Duodenal mucosa (tissue), 2 donors: Measurements from ENCODE around the gene HOXB8.

Experiments
- H3K27ac ChIP-seq: one replicate; pipeline ENCODE4 v1.7.0; 2013; ENCODE audit warnings: low read depth, low read length
- H3K27me3 ChIP-seq, 2 donors: one replicate each; pipeline ENCODE4 v1.7.0; 2013; ENCODE audit warnings: low read length in 2 of 2, control low read depth in 1 of 2; ENCODE audit not compliant: insufficient read depth in 2 of 2, control insufficient read depth in 1 of 2
- H3K36me3 ChIP-seq, 2 donors: one replicate each; pipeline ENCODE4 v1.7.0; 2013; ENCODE audit warnings: low read length in 2 of 2, control low read depth in 1 of 2; ENCODE audit not compliant: insufficient read depth in 2 of 2, control insufficient read depth in 1 of 2
- H3K4me1 ChIP-seq, 2 donors: one replicate each; pipeline ENCODE4 v1.7.0; 2013; ENCODE audit warnings: low read length in 2 of 2, control low read depth in 1 of 2; ENCODE audit not compliant: insufficient read depth in 2 of 2, control insufficient read depth in 1 of 2
- H3K4me3 ChIP-seq, 2 donors: one replicate each; pipeline ENCODE4 v1.7.0; 2013; ENCODE audit warnings: low read length in 2 of 2, low read depth in 1 of 2
- H3K9ac ChIP-seq, 2 donors: one replicate each; pipeline ENCODE4 v1.7.0; 2013; ENCODE audit warnings: low read length in 2 of 2, low read depth in 1 of 2
- H3K9me3 ChIP-seq, 2 donors: one replicate each; pipeline ENCODE4 v1.7.0; 2013; ENCODE audit warnings: low read length in 2 of 2, control low read depth in 1 of 2; ENCODE audit not compliant: control insufficient read depth in 1 of 2

Gene HOXB8

DNA sequence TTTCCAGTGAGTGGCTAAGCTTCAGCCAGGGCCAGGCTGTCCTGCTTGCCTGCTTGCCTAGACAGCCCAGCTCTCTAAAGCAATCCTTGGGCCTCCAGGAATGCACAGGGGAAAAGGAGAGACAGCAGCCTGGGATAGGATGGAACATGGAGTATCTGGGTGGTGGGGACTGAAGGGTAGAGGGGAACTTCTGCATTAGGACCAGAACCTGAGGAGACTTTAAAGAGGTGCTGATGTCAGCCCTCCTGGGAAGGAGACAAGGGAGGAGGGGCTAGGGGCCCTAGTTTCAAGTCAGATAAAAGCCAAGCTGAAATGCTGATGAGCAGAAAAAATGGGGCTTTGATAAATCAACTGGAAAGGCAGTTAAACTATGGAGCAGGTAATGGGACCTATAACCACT lies 6.1 kb downstream of the HOXB8 start:
- Histone ChIP-seq H3K4me3 (no peak overlapping the region), H3K4me1 (peaks cover 0 to 17% of the 10 kb centered on the region in 2 donors)

GRCh38 chr17:48608494-48608834 lies 6.6 kb downstream of the HOXB8 start:
- Histone ChIP-seq H3K9me3 (no peaks in the 10 kb centered on the region), H3K9ac (no peak overlapping the region), H3K4me1 (peaks cover 0 to 15% of the 10 kb centered on the region in 2 donors), H3K4me3 (no peak overlapping the region), H3K27me3 (peaks cover 76 to 91% of the 10 kb centered on the region in 2 donors), H3K36me3 (no peaks in the 10 kb centered on the region), H3K27ac (no peak overlapping the region)

More for the DNA sequence above, 6.1 kb downstream of the HOXB8 start:
- peaks cover 73 to 91% of the 10 kb centered on the region in 2 donors for H3K27me3 ChIP-seq
- no peak overlapping the region for H3K27ac ChIP-seq
- no peaks in the 10 kb centered on the region for H3K36me3 ChIP-seq
- H3K9me3 ChIP-seq = no peaks in the 10 kb centered on the region
- no peak overlapping the region for H3K9ac ChIP-seq

DNA sequence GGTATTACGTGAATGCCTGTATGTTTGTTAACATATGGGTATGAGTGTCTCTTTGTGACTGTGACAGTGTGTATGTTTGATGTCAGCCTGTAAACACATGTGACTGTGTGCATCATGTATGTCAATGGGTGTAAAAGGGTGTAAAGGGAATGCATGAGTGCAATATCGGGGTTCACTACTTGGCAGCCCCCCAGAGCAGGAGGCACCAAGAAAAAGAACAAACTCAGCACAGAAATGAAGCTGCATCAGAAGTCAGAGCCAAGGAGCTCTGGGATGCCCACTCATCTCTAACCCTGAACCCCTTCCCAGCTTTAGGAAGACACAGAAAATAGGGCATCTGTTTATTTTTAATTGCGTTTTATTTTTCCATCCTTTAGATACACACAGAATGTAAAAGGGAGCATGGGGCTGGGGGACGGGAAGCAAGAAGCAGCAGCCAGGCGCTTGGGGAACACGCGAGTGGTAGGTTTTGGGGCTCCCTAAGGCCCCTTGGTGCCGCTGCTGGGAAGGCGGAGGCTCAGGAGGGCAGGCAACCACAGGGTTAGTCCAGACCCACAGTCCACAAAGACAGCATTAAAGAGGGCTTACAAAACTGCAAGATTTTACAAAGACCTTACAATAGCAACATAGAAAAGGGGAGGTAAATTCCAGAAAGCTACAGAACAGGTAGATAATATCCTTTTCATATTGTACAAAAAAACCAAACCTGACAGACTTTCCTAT lies 8.0 kb downstream of the HOXB8 start:
- no peak overlapping the region for H3K9ac ChIP-seq

DNA sequence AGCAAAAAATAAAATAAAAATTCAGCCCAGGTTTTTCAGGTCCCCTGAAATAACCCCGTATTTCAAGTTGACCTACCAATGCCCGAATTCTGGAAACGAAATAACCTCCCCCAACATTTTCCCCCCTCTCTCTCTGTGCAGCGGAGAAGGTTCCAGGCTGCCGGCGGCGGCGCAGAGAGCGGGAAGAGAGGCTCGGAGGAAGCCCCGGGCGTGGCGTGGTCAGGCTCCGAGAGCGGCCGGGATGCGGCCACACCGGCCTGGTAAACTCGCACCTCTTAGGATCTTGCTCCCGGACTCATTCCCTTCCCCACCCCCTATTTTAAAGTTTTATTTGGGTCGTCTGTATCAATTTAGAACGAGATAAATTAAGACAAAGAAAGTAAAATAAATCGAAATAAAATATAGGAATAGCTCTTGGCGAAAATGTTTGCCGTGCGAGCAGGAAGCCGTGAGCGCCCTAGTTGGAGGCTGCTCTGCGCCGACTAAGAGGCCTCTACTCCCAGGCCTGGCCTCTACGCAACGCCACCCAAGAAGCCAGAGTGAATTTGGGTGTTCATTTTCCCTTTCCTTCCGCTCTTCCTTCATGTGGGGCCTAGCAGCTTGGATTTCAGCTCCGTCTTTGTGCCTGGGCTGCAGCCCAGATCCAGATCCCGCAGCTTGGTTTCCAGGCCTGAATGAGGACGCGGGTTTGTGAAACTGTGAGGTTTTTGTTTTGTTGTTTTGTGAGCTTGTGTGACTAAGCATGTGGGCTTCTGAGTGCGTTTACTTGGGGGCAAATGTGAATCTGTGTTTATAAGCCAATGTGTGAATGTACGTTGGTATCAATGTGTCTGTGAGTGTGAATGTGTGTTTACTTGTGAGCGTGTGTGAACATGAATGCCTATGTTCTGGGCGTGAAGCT lies 8.9 kb downstream of the HOXB8 start:
- H3K4me3 ChIP-seq = no peak overlapping the region
- no peaks in the 10 kb centered on the region for H3K9me3 ChIP-seq
- no peak overlapping the region for H3K27ac ChIP-seq
- no peaks in the 10 kb centered on the region for H3K36me3 ChIP-seq
- peaks cover 14 to 16% of the 10 kb centered on the region in 2 donors for H3K4me1 ChIP-seq
- H3K27me3 ChIP-seq = peaks cover 77 to 93% of the 10 kb centered on the region in 2 donors
- H3K9ac ChIP-seq = no peak overlapping the region

More for the DNA sequence above, 8.0 kb downstream of the HOXB8 start:
- Histone ChIP-seq H3K27ac (no peak overlapping the region), H3K27me3 (peaks cover 78 to 92% of the 10 kb centered on the region in 2 donors), H3K9me3 (no peaks in the 10 kb centered on the region), H3K36me3 (no peaks in the 10 kb centered on the region), H3K4me1 (peaks cover 7 to 14% of the 10 kb centered on the region in 2 donors), H3K4me3 (no peak overlapping the region)

DNA sequence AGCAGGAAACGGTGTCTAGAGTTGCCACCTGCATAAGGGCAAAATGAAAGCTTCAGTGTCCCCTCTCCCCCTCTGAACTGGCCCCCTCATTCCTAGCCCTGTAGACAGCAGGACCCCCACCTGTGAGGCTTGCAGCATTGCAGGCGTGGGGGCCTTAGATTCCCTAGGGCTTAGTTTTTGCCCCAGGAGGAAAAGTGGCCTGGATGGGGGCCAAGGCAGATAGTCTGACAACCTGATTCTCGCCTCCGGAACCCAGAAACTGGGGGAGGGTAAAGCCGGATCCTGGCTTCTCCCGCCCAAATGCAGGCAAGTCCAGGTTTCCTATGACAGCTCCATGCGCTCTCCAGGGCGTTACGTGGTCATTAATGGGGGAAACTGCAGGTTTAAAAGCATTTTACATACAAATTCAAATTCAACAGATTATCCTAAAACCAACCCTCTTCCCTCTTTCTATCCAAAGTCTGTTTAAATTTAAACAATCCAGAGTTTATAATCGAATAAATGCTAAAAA lies 9.6 kb downstream of the HOXB8 start:
- peaks cover 9 to 14% of the 10 kb centered on the region in 2 donors for H3K4me1 ChIP-seq
- no peaks in the 10 kb centered on the region for H3K36me3 ChIP-seq
- no peak overlapping the region for H3K4me3 ChIP-seq
- H3K9ac ChIP-seq = no peak overlapping the region
- H3K9me3 ChIP-seq = no peaks in the 10 kb centered on the region
- H3K27ac ChIP-seq = no peak overlapping the region
- peaks cover 78 to 93% of the 10 kb centered on the region in 2 donors for H3K27me3 ChIP-seq

GRCh38 chr17:48604770-48605329 lies 10.2 kb downstream of the HOXB8 start, which contains the start of gene HOXB6:
HOXB6 (minus strand) TSS chr17:48604986; CDS start chr17:48598150, 6,836 bp downstream.
- Histone ChIP-seq H3K4me3 (peak within 1 kb of the TSS in 1 of 2 donors; percentile 24), H3K4me1 (peaks cover 7 to 14% of the 10 kb centered on the region in 2 donors), H3K9ac (no peak within 1 kb of the TSS), H3K9me3 (no peaks in the 10 kb centered on the region), H3K27me3 (peaks cover 80 to 95% of the 10 kb centered on the region in 2 donors), H3K36me3 (no peaks in the 10 kb centered on the region), H3K27ac (peak within 1 kb of the TSS; percentile 23)

GRCh38 chr17:48603959-48604769 lies 10.9 kb downstream of the HOXB8 start:
- Histone ChIP-seq H3K4me1 (peaks cover 7 to 14% of the 10 kb centered on the region in 2 donors), H3K9ac (no peak overlapping the region), H3K36me3 (no peaks in the 10 kb centered on the region), H3K4me3 (peak overlapping the region in 1 of 2 donors; percentile 24), H3K9me3 (no peaks in the 10 kb centered on the region), H3K27ac (peak overlapping the region; percentile 23), H3K27me3 (peaks cover 80 to 95% of the 10 kb centered on the region in 2 donors)

DNA sequence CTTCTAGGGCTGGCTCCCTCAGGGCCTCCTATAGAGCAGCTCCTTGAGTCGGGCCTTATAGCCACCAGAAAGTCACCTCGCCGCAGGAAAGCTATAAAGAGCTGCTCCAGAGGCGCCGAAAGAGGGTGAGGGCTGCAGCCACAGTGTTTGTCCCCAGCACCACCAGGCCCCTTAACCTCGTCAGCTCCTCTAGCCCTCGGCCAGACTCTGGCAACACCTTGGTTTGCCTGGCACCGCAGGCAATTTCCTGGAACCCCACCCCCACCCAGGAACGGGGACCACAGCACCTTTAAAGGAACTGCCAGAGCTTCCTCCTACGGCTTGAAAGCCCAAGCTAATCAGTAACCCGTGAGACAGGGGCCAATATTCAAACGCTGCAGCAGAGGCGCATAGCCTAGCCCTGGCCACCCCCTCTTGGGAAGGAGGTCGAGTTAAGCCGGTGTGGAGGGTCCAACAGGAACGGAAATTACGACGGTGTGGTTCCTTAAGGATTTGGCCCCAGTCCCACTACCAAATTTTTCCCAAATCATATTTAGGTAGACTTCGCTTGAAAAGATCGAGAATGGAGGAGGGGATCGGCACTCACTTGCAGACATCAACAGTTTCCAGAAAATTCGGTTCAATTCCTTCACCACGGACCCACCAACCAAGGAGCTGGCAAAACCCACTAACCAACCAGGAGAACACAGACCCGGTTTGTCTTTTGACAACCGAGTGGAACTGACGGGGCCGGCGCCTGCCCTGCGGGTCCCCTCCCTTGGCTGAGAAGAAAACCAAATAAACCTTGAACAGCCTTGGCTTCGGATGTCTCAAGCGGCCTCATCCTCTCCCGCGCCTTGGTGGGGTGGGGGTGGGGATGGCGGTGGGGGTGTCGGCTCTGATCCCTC lies 13.3 kb downstream of the HOXB8 start:
- H3K9me3 ChIP-seq = no peaks in the 10 kb centered on the region
- H3K9ac ChIP-seq = no peak overlapping the region
- H3K4me1 ChIP-seq = peaks cover 17 to 22% of the 10 kb centered on the region in 2 donors
- no peak overlapping the region for H3K27ac ChIP-seq
- no peaks in the 10 kb centered on the region for H3K36me3 ChIP-seq
- no peak overlapping the region for H3K4me3 ChIP-seq
- peaks cover 85 to 96% of the 10 kb centered on the region in 2 donors for H3K27me3 ChIP-seq

DNA sequence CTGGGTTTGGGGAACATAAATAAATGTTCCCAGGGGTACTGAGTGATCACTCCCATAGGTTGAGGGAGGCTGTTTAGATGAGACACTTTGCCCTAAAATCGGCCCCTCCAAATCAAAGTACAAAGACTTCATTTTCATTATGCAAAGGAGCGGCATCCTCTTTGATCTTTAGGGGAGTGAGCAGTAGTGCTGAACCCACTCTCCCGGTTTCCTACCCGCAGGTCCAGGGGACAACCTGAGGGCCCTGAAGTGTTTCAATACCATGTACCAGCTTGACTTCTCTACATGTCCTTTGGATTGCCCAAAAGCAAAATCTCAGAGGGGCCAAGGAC lies 13.9 kb downstream of the HOXB8 start:
- no peaks in the 10 kb centered on the region for H3K9me3 ChIP-seq
- H3K27me3 ChIP-seq = peaks cover 86 to 96% of the 10 kb centered on the region in 2 donors
- H3K27ac ChIP-seq = no peak overlapping the region
- no peak overlapping the region for H3K4me3 ChIP-seq
- H3K4me1 ChIP-seq = peaks cover 22 to 23% of the 10 kb centered on the region in 2 donors
- H3K36me3 ChIP-seq = no peaks in the 10 kb centered on the region
- no peak overlapping the region for H3K9ac ChIP-seq
